Suprapubic skin (tissue), 4 donors: ENCODE measurements around the gene BCL2L15.

Source experiments
- CTCF ChIP-seq, 2 donors: fragments of 200-600 bp in 1 of 2; fragments of 450-650 bp in 1 of 2; sonication (generic) in 1 of 2; IDR thresholded peaks; one replicate each; pipeline ENCODE4 v1.5.1; 2016 to 2019; ENCODE audit warnings: antibody characterized with exemption in 2 of 2, mild to moderate bottlenecking in 1 of 2, moderate library complexity in 1 of 2
- EP300 ChIP-seq: sonication (generic); formaldehyde crosslinking; IDR thresholded peaks from one replicate; pipeline ENCODE4 v1.6.1; 2017; ENCODE audit warnings: antibody characterized with exemption
- POLR2AphosphoS5 ChIP-seq, 3 donors: sonication (generic); formaldehyde crosslinking; IDR thresholded peaks; one replicate each; pipeline ENCODE4 v1.6.1; 2017; ENCODE audit warnings: antibody characterized with exemption in 3 of 3

- TF ChIP-seq CTCF (IDR thresholded peaks at IDR 0.05) (no peak), POLR2AphosphoS5 (IDR thresholded peaks at IDR 0.05) (no peak), EP300 (no peak)
Observed at GRCh38 chr1:113886417-113887401, 672 bp downstream of the BCL2L15 start.
